H9 (cell line): ENCODE measurements around the gene ANKRD28. TPM values are rescaled to one million over a fixed set of nuclear protein-coding genes. Genes with fewer than 3 reads are reported as not detected.

Source experiments
- DNase-seq: peaks from one replicate; pipeline ENCODE4 v3.0.0-alpha.2; 2017
- H2AFZ ChIP-seq: one replicate; pipeline ENCODE4 v1.6.1; 2013; ENCODE audit warnings: mild to moderate bottlenecking, low read length, control low read depth, moderate library complexity
- H2AK5ac ChIP-seq: 2 replicates; pipeline ENCODE4 v1.6.1; 2013; ENCODE audit warnings: low read length, control low read depth, mixed read lengths; ENCODE audit not compliant: insufficient read length
- H2BK120ac ChIP-seq: one replicate; pipeline ENCODE4 v1.6.1; 2013; ENCODE audit warnings: low read depth, mild to moderate bottlenecking, low read length, control low read depth, inconsistent platforms; ENCODE audit not compliant: poor library complexity, severe bottlenecking
- H2BK12ac ChIP-seq: 2 replicates; pipeline ENCODE4 v1.6.1; 2013; ENCODE audit warnings: low read length, control low read depth, mixed read lengths, low read depth; ENCODE audit not compliant: insufficient read length
- H2BK15ac ChIP-seq: 2 replicates; pipeline ENCODE4 v1.6.1; 2013; ENCODE audit warnings: low read depth, low read length, control low read depth
- H2BK20ac ChIP-seq: one replicate; pipeline ENCODE4 v1.6.1; 2013; ENCODE audit warnings: low read depth, mild to moderate bottlenecking, low read length, control low read depth, inconsistent platforms; ENCODE audit not compliant: poor library complexity, severe bottlenecking
- H2BK5ac ChIP-seq: 2 replicates; pipeline ENCODE4 v1.6.1; 2013; ENCODE audit warnings: low read length, control low read depth, mixed read lengths; ENCODE audit not compliant: insufficient read length
- H3K14ac ChIP-seq: 2 replicates; pipeline ENCODE4 v1.6.1; 2013; ENCODE audit warnings: low read length, control low read depth; ENCODE audit not compliant: insufficient read depth
- H3K18ac ChIP-seq: 2 replicates; pipeline ENCODE4 v1.6.1; 2013; ENCODE audit warnings: low read depth, mild to moderate bottlenecking, mixed read lengths, low read length, control low read depth; ENCODE audit not compliant: insufficient read length
- H3K23ac ChIP-seq: 2 replicates; pipeline ENCODE4 v1.6.1; 2013; ENCODE audit warnings: low read length, control low read depth, mixed read lengths, low read depth; ENCODE audit not compliant: insufficient read length
- H3K23me2 ChIP-seq: 2 replicates; pipeline ENCODE4 v1.6.1; 2013; ENCODE audit warnings: low read depth, mild to moderate bottlenecking, mixed read lengths, low read length, control low read depth; ENCODE audit not compliant: insufficient read length, poor library complexity, severe bottlenecking
- H3K27ac ChIP-seq: 2 replicates; pipeline ENCODE4 v1.5.1; 2013; ENCODE audit warnings: low read length, control low read depth, mixed read lengths, low read depth; ENCODE audit not compliant: insufficient read length
- H3K27me3 ChIP-seq: 2 replicates; pipeline ENCODE4 v1.6.1; 2013; ENCODE audit warnings: low read length, control low read depth, inconsistent platforms; ENCODE audit not compliant: insufficient read depth
- H3K4ac ChIP-seq: 2 replicates; pipeline ENCODE4 v1.6.1; 2013; ENCODE audit warnings: low read depth, mild to moderate bottlenecking, control low read depth, inconsistent platforms, low read length, moderate library complexity
- H3K4me1 ChIP-seq: 2 replicates; pipeline ENCODE4 v1.6.1; 2013; ENCODE audit warnings: low read length, control low read depth, inconsistent platforms; ENCODE audit not compliant: insufficient read depth
- H3K4me2 ChIP-seq: 2 replicates; pipeline ENCODE4 v1.6.1; 2013; ENCODE audit warnings: low read length, control low read depth, mixed read lengths; ENCODE audit not compliant: insufficient read length, insufficient read depth
- H3K56ac ChIP-seq: 2 replicates; pipeline ENCODE4 v1.6.1; 2013; ENCODE audit warnings: low read depth, mild to moderate bottlenecking, mixed read lengths, low read length, control low read depth; ENCODE audit not compliant: insufficient read length
- H3K79me1 ChIP-seq: 2 replicates; pipeline ENCODE4 v1.6.1; 2013; ENCODE audit warnings: low read depth, mild to moderate bottlenecking, moderate library complexity, low read length, control low read depth, inconsistent platforms; ENCODE audit not compliant: insufficient read depth, poor library complexity, severe bottlenecking
- H3K79me2 ChIP-seq: 2 replicates; pipeline ENCODE4 v1.6.1; 2013; ENCODE audit warnings: low read length, control low read depth, inconsistent platforms; ENCODE audit not compliant: insufficient read depth
- H3K9ac ChIP-seq: 2 replicates; pipeline ENCODE4 v1.6.1; 2013; ENCODE audit warnings: low read length, control low read depth, mixed read lengths; ENCODE audit not compliant: insufficient read length; ENCODE audit errors: extremely low read depth
- H3K9me3 ChIP-seq: one replicate; pipeline ENCODE4 v1.6.1; 2013; ENCODE audit warnings: low read depth, low read length, inconsistent platforms; ENCODE audit not compliant: control insufficient read depth
- H3T11ph ChIP-seq: one replicate; pipeline ENCODE4 v1.6.1; 2013; ENCODE audit warnings: mild to moderate bottlenecking, low read length, control low read depth, inconsistent platforms
- H4K20me1 ChIP-seq: one replicate; pipeline ENCODE4 v1.6.1; 2013; ENCODE audit not compliant: control insufficient read depth, insufficient read length, insufficient read depth
- H4K5ac ChIP-seq: 2 replicates; pipeline ENCODE4 v1.6.1; 2013; ENCODE audit warnings: low read depth, mild to moderate bottlenecking, mixed read lengths, low read length, control low read depth; ENCODE audit not compliant: insufficient read length
- H4K8ac ChIP-seq: replicated peaks from 2 replicates; pipeline ENCODE4 v1.6.1; 2013; ENCODE audit warnings: low read length, control low read depth, mixed read lengths, low read depth; ENCODE audit not compliant: insufficient read length
- H4K91ac ChIP-seq: 2 replicates; pipeline ENCODE4 v1.6.1; 2013; ENCODE audit warnings: low read depth, mild to moderate bottlenecking, moderate library complexity, mixed read lengths, low read length, control low read depth; ENCODE audit not compliant: insufficient read length
- H3K27ac Mint-ChIP-seq, 3 experiments: 2 replicates in 2 of 3; 3 replicates in 1 of 3; pipeline ENCODE4 v1.8.0; 2020 to 2021; ENCODE audit warnings: mixed read lengths in 3 of 3, mild to moderate bottlenecking in 1 of 3, moderate library complexity in 1 of 3
- H3K27me3 Mint-ChIP-seq: 2 replicates; pipeline ENCODE4 v1.8.0; 2021; ENCODE audit warnings: low read depth, mild to moderate bottlenecking, moderate library complexity, mixed read lengths
- H3K36me3 Mint-ChIP-seq, 3 experiments: 2 replicates in 2 of 3; 3 replicates in 1 of 3; pipeline ENCODE4 v1.8.0; 2020 to 2021; ENCODE audit warnings: low read depth in 3 of 3, mixed read lengths in 3 of 3; ENCODE audit not compliant: insufficient read depth in 1 of 3
- H3K4me1 Mint-ChIP-seq, 2 experiments: 2 replicates each; pipeline ENCODE4 v1.8.0; 2020; ENCODE audit warnings: mixed read lengths in 2 of 2
- H3K4me3 Mint-ChIP-seq, 2 experiments: 2 replicates in 1 of 2; 3 replicates in 1 of 2; pipeline ENCODE4 v1.8.0; 2020 to 2021; ENCODE audit warnings: mild to moderate bottlenecking in 2 of 2, mixed read lengths in 2 of 2, moderate library complexity in 1 of 2
- H3K9me3 Mint-ChIP-seq, 2 experiments: 2 replicates in 1 of 2; 3 replicates in 1 of 2; pipeline ENCODE4 v1.8.0; 2020; ENCODE audit warnings: mild to moderate bottlenecking in 2 of 2, mixed read lengths in 2 of 2, moderate library complexity in 1 of 2
- WGBS: extraction: QIAGEN DNeasy Blood & Tissue Kit; methylation state at CpG from one replicate; pipeline ENCODE4 v1.1.7; 2013; ENCODE audit warnings: missing lambda C conversion rate, low lambda C conversion rate, mixed read lengths; ENCODE audit not compliant: insufficient read length; ENCODE audit errors: extremely low coverage; 5-methylcytosine and 5-hydroxymethylcytosine counted together
- total RNA-seq: library from RNA; stranded (reverse); gene quantifications from 2 replicates; pipeline ENCODE4 v1.2.1, GENCODE V29; 2021
- TF ChIP-seq, protein P1 (sequence below): fragments of 200-600 bp; sonication (generic); conservative IDR thresholded peaks from 3 replicates; pipeline ENCODE4 v1.8.0; 2021; ENCODE audit warnings: antibody characterized with exemption, mild to moderate bottlenecking

Gene ANKRD28
- total RNA-seq, 1 experiment from 2014 or later, result 59.0 TPM

DNA sequence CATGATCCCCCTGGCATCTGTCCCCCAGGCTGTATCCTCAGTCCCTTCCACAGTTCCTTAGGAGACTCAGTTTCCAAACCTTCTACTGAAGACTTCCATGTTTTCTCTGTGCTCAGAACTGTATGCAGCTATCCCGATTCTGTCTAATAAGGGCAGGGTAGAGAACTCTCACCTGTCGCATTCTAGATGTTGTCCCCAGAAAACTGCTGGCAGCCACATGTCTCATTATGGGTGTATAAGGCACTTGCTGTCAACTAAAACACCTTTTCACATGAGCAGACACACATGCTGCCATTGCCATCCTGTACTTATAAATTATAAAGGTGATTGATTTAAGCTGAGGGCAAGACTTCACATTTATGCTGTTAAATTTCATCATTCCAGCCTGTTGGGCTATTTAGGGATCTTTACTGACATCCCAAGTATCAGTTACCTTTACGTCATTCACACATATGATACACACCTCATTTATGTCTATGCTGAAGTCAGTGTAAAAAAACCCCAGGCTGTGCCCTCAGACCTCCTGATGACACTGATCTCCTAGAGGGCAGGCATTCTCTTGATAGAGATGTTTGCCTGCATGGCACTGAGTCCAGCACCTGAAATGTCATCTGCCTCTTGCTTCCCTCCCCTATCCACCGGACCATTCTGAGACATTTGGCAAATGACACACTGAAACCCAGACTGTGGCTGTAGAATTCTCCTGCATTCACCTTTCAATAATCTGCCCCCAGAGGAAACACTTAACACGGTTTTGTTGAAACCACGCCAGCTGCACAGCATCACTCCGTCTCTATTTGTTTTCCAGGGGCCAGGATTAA lies 160.4 kb downstream of the ANKRD28 start:
- H3K27ac Mint-ChIP-seq, result peak overlapping the region; percentile 41 to 77 (median 42); a peak in 3 of 7 replicates
- Histone ChIP-seq H3K23me2 (no peaks in the 10 kb centered on the region), H4K91ac (no peak overlapping the region), H2BK20ac (no peak overlapping the region), H2AFZ (no peak overlapping the region), H3K79me1 (no peaks in the 10 kb centered on the region), H3K23ac (no peak overlapping the region), H3K9me3 (no peaks in the 10 kb centered on the region), H3K27ac (no peak overlapping the region), H2BK5ac (no peak overlapping the region), H3K27me3 (no peaks in the 10 kb centered on the region), H2AK5ac (no peak overlapping the region), H3K9ac (no peak overlapping the region), H3K4me2 (no peak overlapping the region), H3K79me2 (no peaks in the 10 kb centered on the region), H2BK12ac (no peak overlapping the region), H4K20me1 (no peaks in the 10 kb centered on the region), H4K5ac (no peak overlapping the region), H3K56ac (no peak overlapping the region), H3K14ac (no peak overlapping the region), H3K4ac (no peak overlapping the region), H3T11ph (no peak overlapping the region), H3K18ac (peak overlapping the region; percentile 42), H2BK15ac (no peak overlapping the region), H4K8ac (no peak overlapping the region), H3K4me1 (peaks cover 11% of the 10 kb centered on the region), H2BK120ac (no peak overlapping the region)
- peaks cover 44 to 53% of the 10 kb centered on the region in 2 experiments for H3K4me1 Mint-ChIP-seq
- no peak overlapping the region for H3K4me3 Mint-ChIP-seq
- no peak for DNase-seq
- H3K9me3 Mint-ChIP-seq, result no peaks in the 10 kb centered on the region; a peak in 1 of 5 replicates
- H3K36me3 Mint-ChIP-seq, result peaks cover 10 to 19% (median 15%) of the 10 kb centered on the region in 3 experiments
- H3K27me3 Mint-ChIP-seq, result no peaks in the 10 kb centered on the region
- WGBS, result no CpG with 5 or more reads among the region's 7 CpGs
- TF ChIP-seq, protein P1, sequence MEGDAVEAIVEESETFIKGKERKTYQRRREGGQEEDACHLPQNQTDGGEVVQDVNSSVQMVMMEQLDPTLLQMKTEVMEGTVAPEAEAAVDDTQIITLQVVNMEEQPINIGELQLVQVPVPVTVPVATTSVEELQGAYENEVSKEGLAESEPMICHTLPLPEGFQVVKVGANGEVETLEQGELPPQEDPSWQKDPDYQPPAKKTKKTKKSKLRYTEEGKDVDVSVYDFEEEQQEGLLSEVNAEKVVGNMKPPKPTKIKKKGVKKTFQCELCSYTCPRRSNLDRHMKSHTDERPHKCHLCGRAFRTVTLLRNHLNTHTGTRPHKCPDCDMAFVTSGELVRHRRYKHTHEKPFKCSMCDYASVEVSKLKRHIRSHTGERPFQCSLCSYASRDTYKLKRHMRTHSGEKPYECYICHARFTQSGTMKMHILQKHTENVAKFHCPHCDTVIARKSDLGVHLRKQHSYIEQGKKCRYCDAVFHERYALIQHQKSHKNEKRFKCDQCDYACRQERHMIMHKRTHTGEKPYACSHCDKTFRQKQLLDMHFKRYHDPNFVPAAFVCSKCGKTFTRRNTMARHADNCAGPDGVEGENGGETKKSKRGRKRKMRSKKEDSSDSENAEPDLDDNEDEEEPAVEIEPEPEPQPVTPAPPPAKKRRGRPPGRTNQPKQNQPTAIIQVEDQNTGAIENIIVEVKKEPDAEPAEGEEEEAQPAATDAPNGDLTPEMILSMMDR, result no peak
